Measurements from ENCODE around the gene AICDA.

GRCh38 chr12:8630131-8630530 lies 17.5 kb upstream of the AICDA start:
- no peak for TF ChIP-seq EP300 (IDR thresholded peaks at IDR 0.05)
- TF ChIP-seq CTCF (IDR thresholded peaks at IDR 0.05): no peak
- no peak for TF ChIP-seq POLR2A (IDR thresholded peaks at IDR 0.05)

Data from sigmoid colon (tissue), 4 donors.